GM19025 (cell line): Measurements from ENCODE around the gene NEBL.
"Not testable (repeated sequence)": the region's sequence is repeated elsewhere in the genome, so short reads cannot be mapped to it uniquely, and the experiment has no call there.

Experiments used
- ATAC-seq: cut with Tn5 transposase; IDR thresholded peaks from one replicate; pipeline ENCODE4 v1.9.1; 2021; ENCODE audit warnings: mild to moderate bottlenecking, low read depth, moderate library complexity; ENCODE audit not compliant: unreplicated experiment

NEBL gene, protein sequence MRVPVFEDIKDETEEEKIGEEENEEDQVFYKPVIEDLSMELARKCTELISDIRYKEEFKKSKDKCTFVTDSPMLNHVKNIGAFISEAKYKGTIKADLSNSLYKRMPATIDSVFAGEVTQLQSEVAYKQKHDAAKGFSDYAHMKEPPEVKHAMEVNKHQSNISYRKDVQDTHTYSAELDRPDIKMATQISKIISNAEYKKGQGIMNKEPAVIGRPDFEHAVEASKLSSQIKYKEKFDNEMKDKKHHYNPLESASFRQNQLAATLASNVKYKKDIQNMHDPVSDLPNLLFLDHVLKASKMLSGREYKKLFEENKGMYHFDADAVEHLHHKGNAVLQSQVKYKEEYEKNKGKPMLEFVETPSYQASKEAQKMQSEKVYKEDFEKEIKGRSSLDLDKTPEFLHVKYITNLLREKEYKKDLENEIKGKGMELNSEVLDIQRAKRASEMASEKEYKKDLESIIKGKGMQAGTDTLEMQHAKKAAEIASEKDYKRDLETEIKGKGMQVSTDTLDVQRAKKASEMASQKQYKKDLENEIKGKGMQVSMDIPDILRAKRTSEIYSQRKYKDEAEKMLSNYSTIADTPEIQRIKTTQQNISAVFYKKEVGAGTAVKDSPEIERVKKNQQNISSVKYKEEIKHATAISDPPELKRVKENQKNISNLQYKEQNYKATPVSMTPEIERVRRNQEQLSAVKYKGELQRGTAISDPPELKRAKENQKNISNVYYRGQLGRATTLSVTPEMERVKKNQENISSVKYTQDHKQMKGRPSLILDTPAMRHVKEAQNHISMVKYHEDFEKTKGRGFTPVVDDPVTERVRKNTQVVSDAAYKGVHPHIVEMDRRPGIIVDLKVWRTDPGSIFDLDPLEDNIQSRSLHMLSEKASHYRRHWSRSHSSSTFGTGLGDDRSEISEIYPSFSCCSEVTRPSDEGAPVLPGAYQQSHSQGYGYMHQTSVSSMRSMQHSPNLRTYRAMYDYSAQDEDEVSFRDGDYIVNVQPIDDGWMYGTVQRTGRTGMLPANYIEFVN

DNA sequence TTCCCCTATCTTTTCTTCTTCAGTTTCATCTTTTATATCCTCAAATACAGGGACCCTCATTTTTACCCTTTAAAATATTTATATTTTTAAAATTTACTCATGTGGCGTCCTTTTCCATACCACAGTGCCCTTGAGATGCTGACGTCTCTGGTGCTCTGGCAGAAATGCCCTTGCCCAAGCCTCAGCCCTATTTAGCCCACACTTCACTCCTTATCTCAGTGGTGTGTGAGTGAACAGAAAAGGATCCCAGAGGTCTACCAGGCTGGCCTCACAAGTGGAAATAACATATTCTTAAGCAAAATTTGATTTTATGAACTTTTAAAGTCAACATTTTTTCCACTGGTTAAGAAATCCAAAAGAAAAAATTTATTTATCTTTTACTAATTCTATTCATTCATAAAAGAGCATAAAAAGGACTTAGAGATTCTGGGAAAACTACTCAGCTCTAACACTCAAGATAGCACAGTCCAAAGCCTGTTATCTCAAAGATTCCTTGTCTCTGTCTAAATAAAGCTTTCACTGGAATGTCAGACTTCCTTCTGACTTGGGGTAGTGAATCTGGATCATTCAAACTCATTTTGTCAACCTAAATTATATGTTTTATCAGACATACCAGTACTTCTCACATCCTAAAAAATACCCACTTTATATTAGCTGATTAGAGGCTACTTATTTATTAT is at the start of gene NEBL:
Gene NEBL (minus strand): TSS at position 166 of the 680 bp plus-strand sequence. CDS start 106 bp downstream, at position 60.
- ATAC-seq: no peak

DNA sequence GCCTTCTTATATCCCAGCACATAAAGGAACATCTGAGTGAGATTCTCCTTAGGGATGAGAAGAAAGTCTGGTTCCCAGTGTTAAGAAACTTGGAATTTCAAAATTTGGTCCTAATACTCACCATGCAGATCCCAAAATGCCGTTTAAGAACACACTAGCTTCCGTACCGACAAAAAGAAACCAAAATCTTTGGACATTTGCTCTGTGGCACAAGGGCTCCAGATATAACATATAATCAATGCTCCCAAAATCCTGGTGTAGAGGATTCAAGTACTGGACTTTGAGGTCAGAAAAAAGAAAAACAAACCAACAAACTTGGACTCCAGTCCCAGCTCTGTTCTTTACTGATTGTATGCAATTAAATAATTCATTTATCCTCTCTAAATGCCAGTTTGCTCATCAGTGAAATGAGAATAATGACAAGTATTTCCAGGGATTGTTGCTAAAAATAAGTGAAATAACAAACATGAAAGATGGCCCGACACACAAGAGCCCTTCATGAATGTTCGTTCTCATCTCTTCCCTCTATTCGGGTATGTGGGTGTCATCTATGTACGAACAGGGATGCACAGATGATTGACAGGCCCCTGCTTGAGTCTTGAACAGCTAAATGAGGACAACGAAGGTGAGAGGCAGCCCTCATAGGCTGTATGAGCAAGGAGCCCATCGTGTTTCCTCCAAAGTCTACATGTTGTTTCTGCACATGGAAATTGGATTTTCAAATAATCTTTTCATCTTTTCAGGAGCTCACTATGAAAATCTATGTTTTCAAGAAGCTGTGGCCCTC is 48.6 kb upstream of the NEBL start:
- ATAC-seq: no peak

GRCh38 chr10:20944789-20945502 is 47.8 kb upstream of the NEBL start:
- no peak for ATAC-seq

GRCh38 chr10:20939414-20939813 is 42.3 kb upstream of the NEBL start:
- ATAC-seq: not testable (repeated sequence)

DNA sequence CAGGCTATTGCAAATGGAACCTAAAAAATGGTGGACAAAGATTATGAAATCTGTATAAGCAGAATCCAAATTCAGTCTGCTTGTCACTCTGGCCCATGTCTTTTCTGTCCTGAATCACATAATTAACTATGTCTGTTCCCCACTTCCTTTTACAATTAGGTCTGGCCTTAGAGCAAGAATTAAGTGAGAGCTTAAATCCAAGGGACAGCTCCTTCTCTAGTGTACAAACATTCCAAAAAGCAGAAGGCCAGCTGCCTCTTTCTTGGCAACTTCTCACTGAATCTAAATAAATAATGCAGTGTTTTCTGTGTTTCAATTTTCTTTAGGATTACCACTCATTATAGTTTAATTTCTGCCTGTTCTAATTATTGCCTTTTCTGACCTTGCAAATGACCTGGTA is 39.3 kb upstream of the NEBL start:
- ATAC-seq: no peak

DNA sequence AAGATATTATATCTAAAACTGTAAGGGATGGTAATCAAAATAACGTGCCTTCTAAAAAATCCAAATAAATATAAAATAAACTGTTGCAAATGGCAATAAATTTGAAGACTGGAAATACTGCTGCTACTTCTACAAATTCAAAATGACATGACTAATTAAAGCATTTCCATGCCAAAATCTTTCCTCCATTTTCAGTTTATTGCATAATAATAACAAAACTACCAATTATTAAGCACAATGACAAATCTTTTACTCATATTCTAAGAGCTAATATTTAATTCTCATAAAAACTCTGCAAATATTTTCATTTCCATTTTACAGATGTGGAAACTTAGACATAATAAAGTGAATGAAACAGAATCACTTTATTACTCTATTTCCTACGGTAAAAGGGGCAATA is 38.8 kb upstream of the NEBL start:
- ATAC-seq: no peak

- ATAC-seq: no peak
Measured at GRCh38 chr10:20935301-20935700, 38.2 kb upstream of the NEBL start.

- no peak for ATAC-seq
Measured at GRCh38 chr10:20933705-20934104, 36.6 kb upstream of the NEBL start.

- no peak for ATAC-seq
Measured at GRCh38 chr10:20932606-20933126, 35.6 kb upstream of the NEBL start.

- no peak for ATAC-seq
Measured at GRCh38 chr10:20931156-20931795, 34.2 kb upstream of the NEBL start.

DNA sequence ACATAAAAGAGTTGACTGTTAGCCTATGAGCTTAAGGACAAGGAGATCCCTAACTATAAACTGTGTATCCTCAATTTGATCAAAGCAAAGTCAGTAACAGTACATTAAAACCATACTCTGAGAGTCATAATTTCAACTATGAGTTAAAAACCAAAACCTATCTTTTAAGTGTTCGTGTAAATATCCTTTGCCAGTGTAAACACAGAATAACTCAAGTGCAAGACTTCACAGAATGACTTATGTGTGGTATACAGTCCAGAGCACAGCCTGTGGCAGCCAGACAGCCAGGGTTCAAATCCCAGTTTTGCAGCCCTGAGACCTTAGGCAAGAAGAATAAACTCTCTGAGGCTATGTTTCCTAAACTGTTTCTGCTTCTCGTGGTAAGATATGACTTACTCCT is 30.3 kb upstream of the NEBL start:
- no peak for ATAC-seq

- ATAC-seq: no peak
Measured at GRCh38 chr10:20922451-20922850, 25.3 kb upstream of the NEBL start.

DNA sequence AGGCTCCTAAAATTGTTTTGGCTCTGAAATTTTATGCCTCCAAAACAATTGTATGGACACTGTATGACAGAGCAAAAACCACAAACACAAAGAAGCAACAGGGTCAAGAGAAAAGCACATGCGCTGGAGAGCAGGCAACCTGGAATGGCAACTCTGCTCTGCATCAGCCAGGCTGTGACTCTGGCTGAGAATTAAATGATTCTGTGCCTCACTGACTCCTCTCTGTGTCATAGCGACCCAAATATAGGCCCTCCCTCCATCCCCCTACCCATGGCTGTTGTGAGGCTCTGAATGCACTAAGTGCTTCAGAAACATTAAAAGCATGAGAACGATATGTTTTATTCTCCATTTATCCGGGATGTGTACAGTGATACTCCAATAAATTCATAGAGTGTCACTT is 24.9 kb upstream of the NEBL start:
- ATAC-seq: no peak

DNA sequence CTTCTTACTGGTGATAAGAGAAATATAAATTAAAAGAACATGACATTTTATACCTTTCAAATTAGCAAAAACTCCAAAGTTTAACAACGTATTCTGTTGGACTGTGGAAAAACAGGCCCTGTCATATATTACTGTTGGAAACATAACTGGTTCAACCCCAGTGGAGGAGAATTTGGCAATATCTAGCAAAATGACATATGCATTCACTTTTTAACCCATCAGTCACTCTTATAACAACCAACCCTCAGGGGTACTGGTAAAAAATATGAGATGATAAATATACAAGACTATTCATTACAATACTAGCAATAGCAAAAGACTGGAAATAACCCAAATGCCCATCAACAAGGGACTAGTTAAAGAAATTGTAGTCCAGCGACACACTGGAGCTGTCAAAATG is 22.9 kb upstream of the NEBL start:
- ATAC-seq: no peak

- no peak for ATAC-seq
Measured at GRCh38 chr10:20919481-20919880, 22.4 kb upstream of the NEBL start.

- no peak for ATAC-seq
Measured at GRCh38 chr10:20916976-20917375, 19.9 kb upstream of the NEBL start.

DNA sequence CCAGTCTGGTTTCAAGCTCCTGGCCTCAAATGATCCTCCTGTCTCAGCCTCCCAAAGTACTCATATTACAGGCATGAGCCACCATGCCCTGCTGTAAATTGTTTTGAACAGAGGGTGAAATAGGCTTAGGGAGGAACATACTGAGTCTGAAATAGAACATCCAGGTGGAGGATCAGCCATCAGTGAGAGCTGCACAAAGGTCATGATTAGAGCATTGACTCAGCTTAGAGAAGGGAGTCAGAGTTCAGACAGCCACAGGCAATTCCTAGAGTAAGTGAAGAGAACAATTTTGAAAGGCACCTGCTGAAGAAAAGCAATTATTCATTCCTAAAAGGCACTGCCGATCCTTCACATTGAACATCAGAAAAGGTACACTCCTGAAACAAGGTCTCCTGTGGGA is 15.9 kb upstream of the NEBL start:
- ATAC-seq: no peak

DNA sequence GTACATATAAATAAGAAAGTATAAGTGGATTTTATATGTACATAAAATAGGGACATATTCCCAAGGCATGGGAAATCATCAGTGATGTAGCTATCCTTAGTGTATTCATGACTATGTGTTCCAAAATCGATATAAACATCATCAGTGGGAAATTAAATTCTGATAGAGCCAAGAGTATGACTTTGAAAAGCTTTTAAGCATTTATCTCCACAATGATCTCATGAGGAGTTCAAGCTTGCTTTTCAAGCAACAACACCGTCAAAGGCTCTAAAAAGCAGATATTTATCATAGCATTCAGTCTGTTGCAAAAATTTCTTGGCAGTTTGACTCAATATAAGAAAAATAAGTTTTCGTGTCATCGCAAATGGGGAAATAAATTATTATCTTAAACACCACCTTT is 14.5 kb upstream of the NEBL start:
- ATAC-seq: no peak

- no peak for ATAC-seq
Measured at GRCh38 chr10:20909801-20910200, 12.7 kb upstream of the NEBL start.
